DMS53 treated with DMSO at 0.1 percent for 48 hours (cell line): ENCODE measurements around the gene RXYLT1.

Source experiments
- DNase-seq: peaks from one replicate; lab custom pipeline; 2025; ENCODE audit not compliant: unreplicated experiment; lab: John Stamatoyannopoulos, UW

The RXYLT1 gene

GRCh38 chr12:63802012-63802608, 22.4 kb downstream of the RXYLT1 start:
- DNase-seq = peak; percentile 77

- no peak for DNase-seq
Measured at GRCh38 chr12:63804746-63805145, 25.0 kb downstream of the RXYLT1 start.

DNA sequence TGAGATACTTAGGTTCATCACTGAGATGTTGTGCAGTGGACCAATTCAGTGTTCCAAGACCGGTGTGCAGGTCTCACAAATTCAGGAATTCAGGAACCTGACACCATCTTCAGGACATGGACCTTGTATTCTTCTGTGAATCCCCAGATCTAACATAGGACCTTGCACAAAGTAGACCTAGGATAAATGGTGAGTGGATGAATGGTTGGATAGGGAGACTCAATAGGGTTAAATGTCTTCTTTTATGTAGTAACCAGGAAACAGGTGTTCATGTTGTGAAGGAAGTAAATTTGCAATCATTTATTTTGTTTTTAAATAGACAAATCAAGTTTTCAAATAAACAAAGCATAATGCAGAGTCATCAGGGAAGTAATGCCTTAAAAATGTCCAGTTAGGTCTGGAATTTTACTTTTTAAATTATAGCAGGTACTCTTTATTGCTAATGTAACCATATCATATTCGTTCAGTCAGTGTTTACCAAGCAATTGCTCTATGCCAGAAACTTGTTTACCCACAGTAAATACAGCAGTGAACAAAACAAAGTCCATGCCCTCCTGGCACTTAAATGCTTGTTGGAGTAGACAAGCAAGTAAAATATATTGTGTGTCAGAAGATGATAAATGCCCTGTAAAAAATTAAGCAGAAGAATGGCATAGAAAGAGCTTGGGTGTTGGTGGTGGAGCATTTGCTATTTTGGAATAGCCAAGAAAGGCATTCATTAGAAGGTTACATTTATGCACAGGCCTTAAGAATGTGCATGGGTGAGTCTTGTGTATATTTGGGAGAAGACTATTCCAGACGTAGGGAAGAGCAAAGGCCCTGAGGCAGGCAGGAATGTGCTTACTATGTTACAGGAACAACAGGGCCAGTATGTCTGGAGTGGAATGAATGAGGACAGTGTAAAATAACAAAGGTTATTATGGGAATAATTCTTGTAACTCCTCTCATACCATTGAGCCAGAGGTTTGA, 26.3 kb downstream of the RXYLT1 start:
- peak; percentile 98 for DNase-seq

DNA sequence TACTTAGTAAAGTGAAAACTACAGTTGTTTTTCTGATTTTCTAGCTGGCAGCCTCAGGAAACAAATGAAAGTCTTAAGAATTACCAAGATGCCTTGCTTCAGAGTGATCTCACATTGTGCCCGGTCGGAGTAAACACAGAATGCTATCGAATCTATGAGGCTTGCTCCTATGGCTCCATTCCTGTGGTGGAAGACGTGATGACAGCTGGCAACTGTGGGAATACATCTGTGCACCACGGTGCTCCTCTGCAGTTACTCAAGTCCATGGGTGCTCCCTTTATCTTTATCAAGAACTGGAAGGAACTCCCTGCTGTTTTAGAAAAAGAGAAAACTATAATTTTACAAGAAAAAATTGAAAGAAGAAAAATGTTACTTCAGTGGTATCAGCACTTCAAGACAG, 28.9 kb downstream of the RXYLT1 start:
- no peak for DNase-seq

DNA sequence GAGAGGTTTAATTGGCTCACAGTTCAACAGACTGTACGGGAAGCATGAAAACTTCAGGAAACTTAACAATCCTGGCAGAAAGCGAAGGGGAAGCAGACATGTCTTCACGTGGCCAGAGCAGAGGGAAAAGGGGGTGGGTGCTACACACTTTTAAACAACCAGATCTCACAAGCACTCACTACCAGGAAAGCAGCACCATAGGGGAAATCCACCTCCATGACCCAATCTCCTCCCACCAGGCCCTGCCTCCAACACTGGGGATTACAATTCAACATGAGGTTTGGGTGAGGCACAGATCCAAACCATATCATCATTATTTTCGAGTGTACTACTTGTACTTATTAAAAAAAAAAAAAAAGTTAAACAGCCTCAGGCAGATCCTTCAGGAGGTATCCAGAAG, 29.9 kb downstream of the RXYLT1 start:
- DNase-seq = no peak

GRCh38 chr12:63811334-63811733, 31.6 kb downstream of the RXYLT1 start:
- DNase-seq = no peak

GRCh38 chr12:63811755-63812154, 32.0 kb downstream of the RXYLT1 start:
- DNase-seq = no peak

GRCh38 chr12:63814146-63814772, 34.5 kb downstream of the RXYLT1 start:
- DNase-seq = no peak

- DNase-seq = no peak
Measured at GRCh38 chr12:63815482-63815852, 35.8 kb downstream of the RXYLT1 start.

- no peak for DNase-seq
Measured at GRCh38 chr12:63816031-63816430, 36.3 kb downstream of the RXYLT1 start.

DNA sequence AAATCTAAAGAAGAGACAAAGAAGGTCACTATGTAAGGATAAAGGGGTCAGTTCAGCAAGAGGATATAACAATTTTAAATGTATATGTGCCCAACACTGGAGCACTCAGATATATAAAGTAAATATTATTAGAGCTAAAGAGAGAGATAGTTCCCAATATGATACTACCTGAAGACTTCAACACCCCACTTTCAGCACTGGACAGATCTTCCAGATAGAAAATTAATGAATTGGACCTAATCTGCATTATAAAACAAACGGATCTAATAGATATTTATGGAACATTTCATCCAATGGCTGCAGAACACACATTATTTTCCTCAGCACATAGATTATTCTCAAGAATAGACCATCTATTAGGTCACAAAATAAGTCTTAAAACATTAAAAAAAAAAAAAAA, 40.7 kb downstream of the RXYLT1 start:
- no peak for DNase-seq

- no peak for DNase-seq
Measured at GRCh38 chr12:63821781-63822251, 42.1 kb downstream of the RXYLT1 start.

DNA sequence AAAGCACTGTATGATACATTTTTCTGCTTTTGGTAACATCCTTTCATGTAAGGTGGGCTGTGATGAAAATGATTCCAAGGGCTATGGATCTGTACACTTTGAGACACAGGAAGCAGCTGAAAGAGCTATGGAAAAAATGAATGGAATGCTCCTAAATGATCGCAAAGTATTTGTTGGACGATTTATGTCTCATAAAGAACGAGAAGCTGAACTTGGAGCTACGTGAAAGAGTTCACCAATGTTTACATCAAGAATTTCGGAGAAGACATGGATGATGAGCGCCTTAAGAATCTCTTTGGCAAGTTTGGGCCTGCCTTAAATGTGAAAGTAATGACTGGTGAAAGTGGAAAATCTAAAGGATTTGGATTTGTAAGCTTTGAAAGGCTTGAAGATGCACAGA, 42.6 kb downstream of the RXYLT1 start:
- DNase-seq = no peak

- no peak for DNase-seq
Measured at GRCh38 chr12:63823040-63823439, 43.3 kb downstream of the RXYLT1 start.

GRCh38 chr12:63826006-63826585, 46.4 kb downstream of the RXYLT1 start:
- DNase-seq = peak; percentile 78

- no peak for DNase-seq
Measured at GRCh38 chr12:63828867-63829266, 49.2 kb downstream of the RXYLT1 start.

- no peak for DNase-seq
Measured at GRCh38 chr12:63836046-63836445, 56.3 kb downstream of the RXYLT1 start.

DNA sequence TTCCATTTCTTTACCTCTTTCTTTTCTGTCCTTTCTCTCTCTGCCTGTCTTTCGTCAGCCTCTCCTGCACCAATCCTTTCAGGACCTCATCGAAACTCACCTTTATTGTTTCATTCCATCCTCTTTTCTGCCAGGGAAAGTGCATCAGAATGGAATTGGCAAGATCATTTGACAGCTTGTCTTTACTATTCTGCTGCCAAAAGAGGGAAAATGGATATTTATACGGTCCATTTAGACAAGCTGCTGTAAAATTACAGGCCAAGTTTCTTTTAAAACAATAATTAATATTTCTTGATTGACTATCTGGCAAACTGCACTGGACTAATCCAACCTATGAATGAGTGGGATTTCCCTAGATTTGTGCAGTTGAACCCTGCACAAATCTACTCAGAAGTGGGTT, 57.2 kb downstream of the RXYLT1 start:
- DNase-seq = no peak

GRCh38 chr12:63838411-63838810, 58.7 kb downstream of the RXYLT1 start:
- DNase-seq = no peak

GRCh38 chr12:63841011-63841410, 61.3 kb downstream of the RXYLT1 start:
- DNase-seq = no peak

GRCh38 chr12:63841571-63841970, 61.9 kb downstream of the RXYLT1 start:
- DNase-seq = no peak
